Caki2 (cell line): ENCODE results near the gene HUS1B. TPM values are rescaled to one million over a fixed set of nuclear protein-coding genes. Genes with fewer than 3 reads are reported as not detected.
A peak's percentile ranks its signal among the peaks of the same experiment; 100 is the strongest.
"Not testable (repeated sequence)": the region's sequence is repeated elsewhere in the genome, so short reads cannot be mapped to it uniquely, and the experiment has no call there.

ENCODE experiments used
- DNase-seq: peaks from one replicate; pipeline ENCODE4 v3.0.0-alpha.2; 2015; ENCODE audit warnings: low read depth
- in situ Hi-C: cut with HindIII; loops from 2 replicates; pipeline ENCODE4 v1.10.0; 2016; ENCODE audit warnings: low sequenced_read_pairs, low pct_unique_long_range_greater_than_20kb, mixed read lengths
- total RNA-seq: library from RNA; depleted of rRNA; stranded (reverse); fragments of >200 nt; shearing (Covaris generic); gene quantifications from 2 replicates; pipeline ENCODE4 v1.2.3, GENCODE V29; 2014; ENCODE audit warnings: low replicate concordance; rRNA removed

Gene HUS1B
- total RNA-seq = 0.17 and 2.1 TPM in 2 replicates

GRCh38 chr6:656460-657252 is at the start of gene HUS1B:
Gene HUS1B (minus strand): TSS chr6:657100. CDS start chr6:656944, 156 bp downstream.
- DNase-seq = no peak
- in situ Hi-C loops = no loop called here

GRCh38 chr6:706146-706545 is 49.2 kb upstream of the HUS1B start:
- in situ Hi-C loops = no loop called here
- DNase-seq = no peak

GRCh38 chr6:705047-705446 is 48.1 kb upstream of the HUS1B start:
- no peak for DNase-seq
- in situ Hi-C loops = no loop called here

- no peak for DNase-seq
- in situ Hi-C loops = no loop called here
These were observed 47.1 kb upstream of the HUS1B start for GRCh38 chr6:704046-704445.

GRCh38 chr6:703552-703951 is 46.7 kb upstream of the HUS1B start:
- DNase-seq = no peak
- in situ Hi-C loops = no loop called here

- DNase-seq = no peak
- in situ Hi-C loops = no loop called here
These were observed 45.0 kb upstream of the HUS1B start for GRCh38 chr6:701700-702479.

GRCh38 chr6:701215-701614 is 44.3 kb upstream of the HUS1B start:
- in situ Hi-C loops = no loop called here
- DNase-seq = no peak

- in situ Hi-C loops = no loop called here
- DNase-seq = no peak
These were observed 43.6 kb upstream of the HUS1B start for GRCh38 chr6:700490-700889.

GRCh38 chr6:699319-699718 is 42.4 kb upstream of the HUS1B start:
- in situ Hi-C loops = no loop called here
- DNase-seq = no peak

- DNase-seq, in situ Hi-C loops: not testable (repeated sequence)
These were observed 37.7 kb upstream of the HUS1B start for GRCh38 chr6:694431-695126.

GRCh38 chr6:693723-694009 is 36.8 kb upstream of the HUS1B start:
- in situ Hi-C loops = no loop called here
- DNase-seq = no peak

GRCh38 chr6:692858-693722 is 36.2 kb upstream of the HUS1B start, which contains the start of gene EXOC2:
Gene EXOC2 (minus strand): TSS chr6:693139. CDS start chr6:637818, 55,321 bp downstream.
- in situ Hi-C loops = no loop called here
- peak; percentile 79 for DNase-seq

GRCh38 chr6:692356-692851 is 35.5 kb upstream of the HUS1B start:
- in situ Hi-C loops = no loop called here
- DNase-seq = peak; percentile 50

- DNase-seq = no peak
- in situ Hi-C loops = no loop called here
These were observed 32.3 kb upstream of the HUS1B start for GRCh38 chr6:689223-689622.

- DNase-seq = peak; percentile 47
- in situ Hi-C loops = no loop called here
These were observed 29.6 kb upstream of the HUS1B start for GRCh38 chr6:686497-686896.

- in situ Hi-C loops = no loop called here
- no peak for DNase-seq
These were observed 28.1 kb upstream of the HUS1B start for GRCh38 chr6:684831-685636.

GRCh38 chr6:683742-684440 is 27.0 kb upstream of the HUS1B start:
- DNase-seq = peak; percentile 74
- in situ Hi-C loops = no loop called here
